Activated T-helper 2 cell treated with anti-CD3 and anti-CD28 coated beads, Interferon-gamma antibody, Interleukin-2, Interleukin-4, amounts not matched to agents 10 μg/mL and 5 μg/mL and 100 μg/mL, durations not matched to agents 14 hours and 24 hours and 36 hours (primary cell): ENCODE data around the gene SLC66A1. TPM values are rescaled to one million over a fixed set of nuclear protein-coding genes. Genes with fewer than 3 reads are reported as not detected.

Experiments used
- DNase-seq: peaks from one replicate; pipeline ENCODE4 v3.0.0; 2021; ENCODE audit warnings: low spot score
- H3K27ac Mint-ChIP-seq: one replicate; pipeline ENCODE4 v1.8.0; 2021; ENCODE audit warnings: mixed read lengths
- H3K27me3 Mint-ChIP-seq: one replicate; pipeline ENCODE4 v1.8.0; 2021; ENCODE audit warnings: low read depth, mixed read lengths
- H3K36me3 Mint-ChIP-seq: one replicate; pipeline ENCODE4 v1.8.0; 2021; ENCODE audit warnings: low read depth, mixed read lengths
- H3K4me1 Mint-ChIP-seq: one replicate; pipeline ENCODE4 v1.8.0; 2021; ENCODE audit warnings: low read depth, mixed read lengths
- H3K4me3 Mint-ChIP-seq: one replicate; pipeline ENCODE4 v1.8.0; 2021; ENCODE audit warnings: low read depth, mild to moderate bottlenecking, moderate library complexity, mixed read lengths
- H3K9me3 Mint-ChIP-seq: one replicate; pipeline ENCODE4 v1.8.0; 2021; ENCODE audit warnings: mixed read lengths
- intact Hi-C: fragments of 100-400 bp; cut with micrococcal nuclease; formaldehyde crosslinking; loops from one replicate; pipeline ENCODE4 v1.15.1; 2023
- total RNA-seq: library from RNA; stranded (reverse); gene quantifications from 2 replicates; pipeline ENCODE4 v1.2.3, GENCODE V29; 2022

SLC66A1 gene
- total RNA-seq, 1 donor from 2014 or later, result 12.1 TPM

GRCh38 chr1:19323987-19324664, 12.0 kb downstream of the SLC66A1 start:
- DNase-seq, result no peak
- Mint-ChIP-seq H3K9me3 (no peaks in the 10 kb centered on the region), H3K27me3 (no peaks in the 10 kb centered on the region), H3K4me1 (no peaks in the 10 kb centered on the region), H3K27ac (no peak overlapping the region), H3K4me3 (no peak overlapping the region), H3K36me3 (no peaks in the 10 kb centered on the region)
- intact Hi-C loops, result no loop called here

GRCh38 chr1:19324665-19324990, 12.5 kb downstream of the SLC66A1 start:
- H3K27me3 Mint-ChIP-seq, result no peaks in the 10 kb centered on the region
- H3K36me3 Mint-ChIP-seq, result no peaks in the 10 kb centered on the region
- no peaks in the 10 kb centered on the region for H3K9me3 Mint-ChIP-seq
- H3K27ac Mint-ChIP-seq, result no peak overlapping the region
- intact Hi-C loops, result no loop called here
- H3K4me3 Mint-ChIP-seq, result no peak overlapping the region
- DNase-seq, result no peak
- no peaks in the 10 kb centered on the region for H3K4me1 Mint-ChIP-seq

GRCh38 chr1:19325368-19325957, 13.3 kb downstream of the SLC66A1 start:
- Mint-ChIP-seq H3K27ac (no peak overlapping the region), H3K9me3 (no peaks in the 10 kb centered on the region), H3K4me3 (no peak overlapping the region), H3K36me3 (no peaks in the 10 kb centered on the region), H3K27me3 (no peaks in the 10 kb centered on the region), H3K4me1 (no peaks in the 10 kb centered on the region)
- intact Hi-C loops, result no loop called here
- no peak for DNase-seq

GRCh38 chr1:19325958-19326747, 14.0 kb downstream of the SLC66A1 start:
- intact Hi-C loops, result no loop called here
- no peak for DNase-seq
- Mint-ChIP-seq H3K4me3 (no peak overlapping the region), H3K27ac (no peak overlapping the region), H3K9me3 (no peaks in the 10 kb centered on the region), H3K36me3 (no peaks in the 10 kb centered on the region), H3K4me1 (no peaks in the 10 kb centered on the region), H3K27me3 (no peaks in the 10 kb centered on the region)

GRCh38 chr1:19326748-19327065, 14.6 kb downstream of the SLC66A1 start:
- intact Hi-C loops, result no loop called here
- no peak overlapping the region for H3K4me3 Mint-ChIP-seq
- no peak overlapping the region for H3K27ac Mint-ChIP-seq
- H3K27me3 Mint-ChIP-seq, result no peaks in the 10 kb centered on the region
- H3K9me3 Mint-ChIP-seq, result no peaks in the 10 kb centered on the region
- H3K4me1 Mint-ChIP-seq, result no peaks in the 10 kb centered on the region
- no peak for DNase-seq
- no peaks in the 10 kb centered on the region for H3K36me3 Mint-ChIP-seq

GRCh38 chr1:19327301-19327700, 15.2 kb downstream of the SLC66A1 start:
- no peaks in the 10 kb centered on the region for H3K4me1 Mint-ChIP-seq
- no peak overlapping the region for H3K4me3 Mint-ChIP-seq
- intact Hi-C loops, result no loop called here

GRCh38 chr1:19327736-19328135, 15.6 kb downstream of the SLC66A1 start:
- DNase-seq, result no peak
- intact Hi-C loops, result no loop called here
- Mint-ChIP-seq H3K9me3 (no peaks in the 10 kb centered on the region), H3K4me1 (no peaks in the 10 kb centered on the region), H3K4me3 (no peak overlapping the region), H3K27ac (no peak overlapping the region), H3K36me3 (no peaks in the 10 kb centered on the region), H3K27me3 (no peaks in the 10 kb centered on the region)

More at GRCh38 chr1:19327301-19327700, 15.2 kb downstream of the SLC66A1 start:
- no peak for DNase-seq
- no peak overlapping the region for H3K27ac Mint-ChIP-seq
- no peaks in the 10 kb centered on the region for H3K36me3 Mint-ChIP-seq
- no peaks in the 10 kb centered on the region for H3K9me3 Mint-ChIP-seq
- H3K27me3 Mint-ChIP-seq, result no peaks in the 10 kb centered on the region

- Mint-ChIP-seq H3K4me1 (no peaks in the 10 kb centered on the region), H3K4me3 (no peak overlapping the region), H3K9me3 (no peaks in the 10 kb centered on the region), H3K36me3 (no peaks in the 10 kb centered on the region), H3K27ac (no peak overlapping the region), H3K27me3 (no peaks in the 10 kb centered on the region)
- intact Hi-C loops, result no loop called here
- no peak for DNase-seq
Observed at GRCh38 chr1:19328486-19328885, 16.4 kb downstream of the SLC66A1 start.

GRCh38 chr1:19329188-19329587, 17.1 kb downstream of the SLC66A1 start:
- Mint-ChIP-seq H3K4me1 (no peaks in the 10 kb centered on the region), H3K4me3 (no peak overlapping the region), H3K27ac (no peak overlapping the region), H3K27me3 (no peaks in the 10 kb centered on the region), H3K9me3 (no peaks in the 10 kb centered on the region), H3K36me3 (no peaks in the 10 kb centered on the region)
- DNase-seq, result no peak
- intact Hi-C loops, result no loop called here

GRCh38 chr1:19329611-19330010, 17.5 kb downstream of the SLC66A1 start:
- no peak for DNase-seq
- Mint-ChIP-seq H3K4me1 (no peaks in the 10 kb centered on the region), H3K27me3 (no peaks in the 10 kb centered on the region), H3K4me3 (no peak overlapping the region), H3K9me3 (no peaks in the 10 kb centered on the region), H3K27ac (no peak overlapping the region), H3K36me3 (no peaks in the 10 kb centered on the region)
- intact Hi-C loops, result no loop called here

GRCh38 chr1:19330449-19331135, 18.5 kb downstream of the SLC66A1 start:
- H3K36me3 Mint-ChIP-seq, result no peaks in the 10 kb centered on the region
- no peaks in the 10 kb centered on the region for H3K27me3 Mint-ChIP-seq
- H3K4me3 Mint-ChIP-seq, result no peak overlapping the region
- no peaks in the 10 kb centered on the region for H3K4me1 Mint-ChIP-seq
- intact Hi-C loops, result no loop called here
- H3K27ac Mint-ChIP-seq, result no peak overlapping the region
- no peaks in the 10 kb centered on the region for H3K9me3 Mint-ChIP-seq
- no peak for DNase-seq

- intact Hi-C loops, result no loop called here
- no peaks in the 10 kb centered on the region for H3K36me3 Mint-ChIP-seq
- no peak overlapping the region for H3K27ac Mint-ChIP-seq
- no peaks in the 10 kb centered on the region for H3K27me3 Mint-ChIP-seq
- H3K4me1 Mint-ChIP-seq, result peaks cover 3% of the 10 kb centered on the region
- H3K9me3 Mint-ChIP-seq, result no peaks in the 10 kb centered on the region
- H3K4me3 Mint-ChIP-seq, result no peak overlapping the region
- DNase-seq, result no peak
Observed at GRCh38 chr1:19331262-19331878, 19.2 kb downstream of the SLC66A1 start.
